ENCODE measurements around the gene OLIG2.

OLIG2 gene

DNA sequence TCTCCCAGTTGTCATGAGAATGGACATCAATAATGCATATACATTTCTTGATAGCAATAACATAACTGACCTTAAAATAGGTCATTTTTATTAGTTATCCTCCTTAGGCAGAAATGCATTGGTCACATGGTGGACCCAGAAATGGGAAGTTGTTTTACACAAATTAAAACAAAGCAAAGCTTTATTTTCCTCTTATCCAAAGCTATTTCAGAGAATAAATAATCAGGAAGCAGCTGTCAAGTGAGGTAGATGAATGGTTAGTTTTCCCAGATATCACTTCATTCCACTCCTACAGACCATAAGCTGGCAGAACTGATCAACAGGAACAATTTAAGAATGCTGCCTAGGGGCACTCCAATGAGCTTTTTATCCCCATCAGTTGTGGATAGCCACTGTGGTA, 28.2 kb downstream of the OLIG2 start:
- no peak for FAIRE-seq
- TF ChIP-seq CTCF (IDR thresholded peaks at IDR 0.05; ENCODE audit: insufficient read depth, missing control alignments), result no peak

GRCh38 chr21:33055991-33056390, 30.3 kb downstream of the OLIG2 start:
- DNase-seq (ENCODE audit: insufficient read length, low spot score) (no peak), FAIRE-seq (no peak)
- TF ChIP-seq CTCF (IDR thresholded peaks at IDR 0.05; ENCODE audit: insufficient read depth, missing control alignments), result no peak

More for the DNA sequence above, 28.2 kb downstream of the OLIG2 start:
- no peak for DNase-seq (ENCODE audit: insufficient read length, low spot score)

GRCh38 chr21:33057385-33057940, 31.7 kb downstream of the OLIG2 start:
- TF ChIP-seq CTCF (IDR thresholded peaks at IDR 0.05; ENCODE audit: insufficient read depth, missing control alignments), result no peak
- no peak for DNase-seq (ENCODE audit: insufficient read length, low spot score)
- FAIRE-seq, result no peak

DNA sequence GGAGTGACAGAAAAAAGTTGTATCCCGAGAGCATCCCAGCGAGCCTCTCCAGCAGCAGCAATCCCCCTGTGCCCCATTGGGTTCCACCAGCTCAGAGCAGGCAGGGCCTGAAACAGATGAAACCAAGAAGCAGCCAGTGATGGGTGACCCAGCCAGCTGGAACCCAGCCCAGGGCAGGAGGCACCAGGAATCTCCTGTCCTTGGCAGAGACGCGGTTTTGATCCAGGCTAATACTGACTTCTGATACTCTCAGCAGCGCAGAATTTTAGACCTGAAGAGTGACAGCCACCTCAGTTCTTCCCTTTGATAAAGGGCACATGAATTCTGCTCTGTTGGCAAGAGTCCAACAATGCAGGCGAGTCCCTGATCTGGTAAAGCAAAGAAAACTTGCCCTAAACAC, 32.8 kb downstream of the OLIG2 start:
- no peak for TF ChIP-seq CTCF (IDR thresholded peaks at IDR 0.05; ENCODE audit: insufficient read depth, missing control alignments)

DNA sequence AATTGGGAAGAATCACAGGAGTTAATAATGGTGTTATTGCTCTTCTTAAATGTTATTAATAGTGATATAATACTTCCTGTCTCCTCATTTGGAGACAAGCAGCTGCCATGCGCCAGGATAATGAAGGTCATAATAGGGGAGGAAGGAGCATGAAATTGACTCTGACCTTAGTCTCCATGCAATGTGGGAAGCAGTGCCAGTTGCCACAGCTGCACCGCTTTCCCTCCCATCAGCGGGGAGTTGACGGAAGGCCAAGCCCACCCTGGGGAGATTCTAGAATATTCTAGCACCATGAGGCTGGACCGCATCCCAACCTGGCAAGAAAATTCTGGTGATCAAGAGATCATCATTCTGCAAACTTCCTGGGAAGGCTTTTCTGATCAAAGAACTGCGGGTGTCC, 33.2 kb downstream of the OLIG2 start:
- no peak for DNase-seq (ENCODE audit: insufficient read length, low spot score)
- no peak for FAIRE-seq
- no peak for TF ChIP-seq CTCF (IDR thresholded peaks at IDR 0.05; ENCODE audit: insufficient read depth, missing control alignments)

More for the DNA sequence above, 32.8 kb downstream of the OLIG2 start:
- DNase-seq (ENCODE audit: insufficient read length, low spot score), result no peak
- FAIRE-seq, result no peak

DNA sequence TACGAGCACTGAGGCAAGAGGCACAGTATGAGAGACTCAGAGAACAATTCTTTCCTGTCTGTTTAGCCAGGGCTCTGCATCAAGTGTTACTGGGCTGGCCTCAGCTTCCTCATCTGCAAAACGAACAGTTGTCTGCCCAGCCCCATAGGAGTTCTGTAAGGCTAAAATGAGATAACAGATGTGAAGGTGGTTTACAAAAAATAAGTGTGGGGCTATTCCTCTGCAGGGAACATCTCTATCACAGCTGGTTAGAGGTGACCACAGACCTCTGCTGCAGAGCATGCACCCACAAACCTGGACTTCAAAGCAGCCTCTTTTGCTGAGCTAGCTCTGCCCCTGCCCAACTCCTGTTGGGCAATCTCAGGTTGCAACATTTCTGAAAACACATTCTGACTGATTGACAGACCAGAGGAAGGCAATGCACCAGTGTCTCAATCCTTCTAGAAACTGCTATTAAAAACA, 33.7 kb downstream of the OLIG2 start:
- no peak for TF ChIP-seq CTCF (IDR thresholded peaks at IDR 0.05; ENCODE audit: insufficient read depth, missing control alignments)
- DNase-seq (ENCODE audit: insufficient read length, low spot score) (no peak), FAIRE-seq (no peak)

- DNase-seq (ENCODE audit: insufficient read length, low spot score), result no peak
- FAIRE-seq, result no peak
- TF ChIP-seq CTCF (IDR thresholded peaks at IDR 0.05; ENCODE audit: insufficient read depth, missing control alignments), result no peak
Measured at GRCh38 chr21:33061233-33061632, 35.5 kb downstream of the OLIG2 start.
